Measurements from ENCODE around the gene HOMER3.
"Not testable (repeated sequence)": the region's sequence is repeated elsewhere in the genome, so short reads cannot be mapped to it uniquely, and the experiment has no call there.

HOMER3 gene

GRCh38 chr19:18922228-18922985 is 18.6 kb downstream of the HOMER3 start:
- no peak for DNase-seq

- DNase-seq: no peak
Measured at GRCh38 chr19:18921593-18921992, 19.4 kb downstream of the HOMER3 start.

GRCh38 chr19:18920400-18920799 is 20.6 kb downstream of the HOMER3 start:
- no peak for DNase-seq

GRCh38 chr19:18919900-18920214 is 21.2 kb downstream of the HOMER3 start:
- no peak for DNase-seq

GRCh38 chr19:18919086-18919899 is 21.7 kb downstream of the HOMER3 start, which contains the start of the genes COPE and DDX49:
COPE (minus strand) TSS chr19:18919387; CDS start chr19:18919348, 39 bp downstream.
DDX49 (plus strand) TSS chr19:18919715; CDS start chr19:18919742, 27 bp downstream.
- DNase-seq: peak; percentile 98

- DNase-seq: not testable (repeated sequence)
Measured at GRCh38 chr19:18917593-18917992, 23.4 kb downstream of the HOMER3 start.

- no peak for DNase-seq
Measured at GRCh38 chr19:18915639-18916038, 25.4 kb downstream of the HOMER3 start.

- DNase-seq: no peak
Measured at GRCh38 chr19:18913466-18913865, 27.6 kb downstream of the HOMER3 start.

GRCh38 chr19:18912933-18913332 is 28.1 kb downstream of the HOMER3 start:
- no peak for DNase-seq

GRCh38 chr19:18910801-18911436 is 30.1 kb downstream of the HOMER3 start:
- no peak for DNase-seq

GRCh38 chr19:18910010-18910409 is 31.0 kb downstream of the HOMER3 start:
- DNase-seq: no peak

- no peak for DNase-seq
Measured at GRCh38 chr19:18908917-18909619, 31.9 kb downstream of the HOMER3 start.

GRCh38 chr19:18906605-18907519 is 34.2 kb downstream of the HOMER3 start:
- no peak for DNase-seq

- no peak for DNase-seq
Measured at GRCh38 chr19:18905513-18906236, 35.3 kb downstream of the HOMER3 start.

- no peak for DNase-seq
Measured at GRCh38 chr19:18905058-18905456, 36.0 kb downstream of the HOMER3 start.

GRCh38 chr19:18904334-18905057 is 36.5 kb downstream of the HOMER3 start:
- DNase-seq: no peak

- no peak for DNase-seq
Measured at GRCh38 chr19:18903156-18904037, 37.6 kb downstream of the HOMER3 start.

GRCh38 chr19:18902519-18902918 is 38.5 kb downstream of the HOMER3 start:
- DNase-seq: not testable (repeated sequence)

- DNase-seq: no peak
Measured at GRCh38 chr19:18901491-18901890, 39.5 kb downstream of the HOMER3 start.
